ENCODE data around the gene COG2. TPM values are rescaled to one million over a fixed set of nuclear protein-coding genes. Genes with fewer than 3 reads are reported as not detected.
A peak's percentile ranks its signal among the peaks of the same experiment; 100 is the strongest.

The COG2 gene
- total RNA-seq, 1 donor from 2014 or later: 25.9 TPM

DNA sequence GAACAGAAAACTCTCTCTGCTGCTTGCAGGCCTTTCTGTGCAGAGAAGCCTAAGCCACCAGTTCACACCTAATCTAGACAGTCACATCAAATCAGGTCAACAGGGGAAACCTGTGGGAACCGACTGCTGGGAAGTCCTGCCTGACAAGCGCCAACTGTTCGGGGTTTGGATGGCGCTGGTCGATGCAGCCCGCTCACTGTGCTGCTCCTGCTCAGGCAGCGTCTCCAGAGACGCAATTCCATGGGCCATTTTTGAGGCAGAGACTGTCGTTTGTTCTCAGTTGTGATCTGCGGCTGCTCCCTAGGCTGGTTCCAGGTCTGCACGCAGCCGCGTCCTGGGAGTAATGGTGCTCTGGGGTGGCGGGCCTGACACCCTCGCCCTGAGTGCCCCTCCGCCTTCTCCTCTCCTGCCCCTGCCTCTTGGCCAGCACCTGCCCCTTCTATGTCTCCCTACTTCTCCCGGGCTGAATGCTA, 70.2 kb downstream of the COG2 start:
- TF ChIP-seq, protein P1, sequence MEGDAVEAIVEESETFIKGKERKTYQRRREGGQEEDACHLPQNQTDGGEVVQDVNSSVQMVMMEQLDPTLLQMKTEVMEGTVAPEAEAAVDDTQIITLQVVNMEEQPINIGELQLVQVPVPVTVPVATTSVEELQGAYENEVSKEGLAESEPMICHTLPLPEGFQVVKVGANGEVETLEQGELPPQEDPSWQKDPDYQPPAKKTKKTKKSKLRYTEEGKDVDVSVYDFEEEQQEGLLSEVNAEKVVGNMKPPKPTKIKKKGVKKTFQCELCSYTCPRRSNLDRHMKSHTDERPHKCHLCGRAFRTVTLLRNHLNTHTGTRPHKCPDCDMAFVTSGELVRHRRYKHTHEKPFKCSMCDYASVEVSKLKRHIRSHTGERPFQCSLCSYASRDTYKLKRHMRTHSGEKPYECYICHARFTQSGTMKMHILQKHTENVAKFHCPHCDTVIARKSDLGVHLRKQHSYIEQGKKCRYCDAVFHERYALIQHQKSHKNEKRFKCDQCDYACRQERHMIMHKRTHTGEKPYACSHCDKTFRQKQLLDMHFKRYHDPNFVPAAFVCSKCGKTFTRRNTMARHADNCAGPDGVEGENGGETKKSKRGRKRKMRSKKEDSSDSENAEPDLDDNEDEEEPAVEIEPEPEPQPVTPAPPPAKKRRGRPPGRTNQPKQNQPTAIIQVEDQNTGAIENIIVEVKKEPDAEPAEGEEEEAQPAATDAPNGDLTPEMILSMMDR (IDR thresholded peaks at IDR 0.05; ENCODE audit: insufficient read depth, low read depth, low read length): no peak
- TF ChIP-seq EZH2 (IDR thresholded peaks at IDR 0.05; ENCODE audit: insufficient read depth, low read length): no peak
- Mint-ChIP-seq H3K27me3 (ENCODE audit: low read depth, unreplicated experiment) (peaks cover 22% of the 10 kb centered on the region), H3K9me3 (ENCODE audit: unreplicated experiment) (peaks cover 4% of the 10 kb centered on the region), H3K36me3 (ENCODE audit: low read depth, unreplicated experiment) (peaks cover 2% of the 10 kb centered on the region), H3K27ac (ENCODE audit: unreplicated experiment) (no peak overlapping the region), H3K4me1 (ENCODE audit: low read depth, unreplicated experiment) (peaks cover 15% of the 10 kb centered on the region), H3K4me3 (ENCODE audit: unreplicated experiment) (no peak overlapping the region)
- no peaks in the 10 kb centered on the region for H4K20me1 ChIP-seq (ENCODE audit: insufficient read depth, low read length)
- no peaks in the 10 kb centered on the region for H3K9me3 ChIP-seq (ENCODE audit: insufficient read depth, low read depth, low read length)
- no peak overlapping the region for H3K27ac ChIP-seq (ENCODE audit: low read depth, low read length)
- H3K27me3 ChIP-seq (ENCODE audit: insufficient read depth, low read length): no peaks in the 10 kb centered on the region
- no peak overlapping the region for H2AFZ ChIP-seq (ENCODE audit: low read depth, low read length)
- FAIRE-seq (no peak), DNase-seq (ENCODE audit: low read depth) (no peak)
- H3K4me1 ChIP-seq (ENCODE audit: insufficient read depth, low read length): peaks cover 11% of the 10 kb centered on the region
- no peak overlapping the region for H3K4me2 ChIP-seq (ENCODE audit: low read length)
- H3K36me3 ChIP-seq (ENCODE audit: insufficient read depth, low read length): no peaks in the 10 kb centered on the region
- H3K9ac ChIP-seq (ENCODE audit: low read length): no peak overlapping the region
- no peak overlapping the region for H3K4me3 ChIP-seq (ENCODE audit: insufficient read depth, low read depth, low read length)
- no peaks in the 10 kb centered on the region for H3K79me2 ChIP-seq (ENCODE audit: insufficient read depth, low read length)

DNA sequence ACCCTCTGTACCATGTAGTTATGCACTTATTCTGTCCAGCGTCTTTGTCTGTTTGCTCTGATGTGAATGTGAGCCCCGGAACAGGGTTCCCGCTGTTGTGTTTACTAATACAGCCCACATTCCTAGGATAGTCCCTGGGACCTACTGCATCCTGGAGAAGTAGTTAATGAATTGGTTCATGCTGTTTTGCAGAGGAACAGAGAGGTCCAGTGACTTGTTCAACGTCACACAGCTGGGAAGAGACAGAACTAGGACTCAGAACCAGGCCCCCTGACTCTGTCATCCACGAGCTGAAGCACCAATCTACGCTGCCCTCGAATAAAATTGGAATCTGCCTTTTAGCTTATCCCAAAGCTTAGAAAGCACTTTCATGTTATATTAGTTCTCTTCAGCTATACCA, 70.9 kb downstream of the COG2 start:
- H3K4me3 ChIP-seq (ENCODE audit: insufficient read depth, low read depth, low read length): no peak overlapping the region
- peaks cover 11% of the 10 kb centered on the region for H3K4me1 ChIP-seq (ENCODE audit: insufficient read depth, low read length)
- no peaks in the 10 kb centered on the region for H3K36me3 ChIP-seq (ENCODE audit: insufficient read depth, low read length)
- H3K27ac ChIP-seq (ENCODE audit: low read depth, low read length): no peak overlapping the region
- H3K27me3 ChIP-seq (ENCODE audit: insufficient read depth, low read length): no peaks in the 10 kb centered on the region
- DNase-seq (ENCODE audit: low read depth) (no peak), FAIRE-seq (no peak)
- H3K4me3 Mint-ChIP-seq (ENCODE audit: unreplicated experiment): no peak overlapping the region
- peaks cover 17% of the 10 kb centered on the region for H3K27me3 Mint-ChIP-seq (ENCODE audit: low read depth, unreplicated experiment)
- H3K27ac Mint-ChIP-seq (ENCODE audit: unreplicated experiment): no peak overlapping the region
- H2AFZ ChIP-seq (ENCODE audit: low read depth, low read length): no peak overlapping the region
- no peak overlapping the region for H3K9ac ChIP-seq (ENCODE audit: low read length)
- H4K20me1 ChIP-seq (ENCODE audit: insufficient read depth, low read length): no peaks in the 10 kb centered on the region
- H3K36me3 Mint-ChIP-seq (ENCODE audit: low read depth, unreplicated experiment): peaks cover 2% of the 10 kb centered on the region
- H3K9me3 ChIP-seq (ENCODE audit: insufficient read depth, low read depth, low read length): no peaks in the 10 kb centered on the region
- H3K4me2 ChIP-seq (ENCODE audit: low read length): no peak overlapping the region
- no peaks in the 10 kb centered on the region for H3K79me2 ChIP-seq (ENCODE audit: insufficient read depth, low read length)
- no peak for TF ChIP-seq EZH2 (IDR thresholded peaks at IDR 0.05; ENCODE audit: insufficient read depth, low read length)
- TF ChIP-seq, protein P1 (IDR thresholded peaks at IDR 0.05; ENCODE audit: insufficient read depth, low read depth, low read length): no peak
- H3K9me3 Mint-ChIP-seq (ENCODE audit: unreplicated experiment): peaks cover 4% of the 10 kb centered on the region
- H3K4me1 Mint-ChIP-seq (ENCODE audit: low read depth, unreplicated experiment): peaks cover 15% of the 10 kb centered on the region

DNA sequence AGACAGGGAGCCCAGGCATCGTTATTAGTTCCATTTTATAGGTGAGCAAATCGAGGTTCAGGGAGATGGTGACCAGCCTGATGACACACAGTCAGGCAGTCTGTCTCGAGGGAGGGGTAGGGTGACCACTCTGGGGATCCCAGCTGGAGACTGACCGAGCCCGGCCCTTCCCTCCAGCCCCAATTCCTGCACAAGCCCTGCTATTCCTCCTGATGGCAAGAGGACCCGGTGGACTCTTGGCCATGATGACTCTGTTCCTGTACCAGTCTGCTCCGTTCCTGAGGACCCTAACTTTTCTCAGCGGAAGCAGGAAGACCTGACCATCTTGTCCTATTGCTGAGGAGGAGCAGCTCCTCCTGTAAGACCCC, 71.2 kb downstream of the COG2 start:
- peak overlapping the region; percentile 8 for H2AFZ ChIP-seq (ENCODE audit: low read depth, low read length)
- no peaks in the 10 kb centered on the region for H3K9me3 ChIP-seq (ENCODE audit: insufficient read depth, low read depth, low read length)
- peak overlapping the region; percentile 40 for H3K4me3 Mint-ChIP-seq (ENCODE audit: unreplicated experiment)
- H3K27ac Mint-ChIP-seq (ENCODE audit: unreplicated experiment): peak overlapping the region; percentile 53
- H3K27me3 Mint-ChIP-seq (ENCODE audit: low read depth, unreplicated experiment): peaks cover 13% of the 10 kb centered on the region
- H4K20me1 ChIP-seq (ENCODE audit: insufficient read depth, low read length): no peaks in the 10 kb centered on the region
- DNase-seq (ENCODE audit: low read depth): no peak
- H3K9ac ChIP-seq (ENCODE audit: low read length): no peak overlapping the region
- peaks cover 15% of the 10 kb centered on the region for H3K4me1 Mint-ChIP-seq (ENCODE audit: low read depth, unreplicated experiment)
- no peaks in the 10 kb centered on the region for H3K79me2 ChIP-seq (ENCODE audit: insufficient read depth, low read length)
- peaks cover 4% of the 10 kb centered on the region for H3K9me3 Mint-ChIP-seq (ENCODE audit: unreplicated experiment)
- TF ChIP-seq, protein P1 (IDR thresholded peaks at IDR 0.05; ENCODE audit: insufficient read depth, low read depth, low read length): no peak
- TF ChIP-seq EZH2 (IDR thresholded peaks at IDR 0.05; ENCODE audit: insufficient read depth, low read length): no peak
- H3K27me3 ChIP-seq (ENCODE audit: insufficient read depth, low read length): no peaks in the 10 kb centered on the region
- H3K27ac ChIP-seq (ENCODE audit: low read depth, low read length): no peak overlapping the region
- FAIRE-seq: no peak
- peak overlapping the region; percentile 70 for H3K4me2 ChIP-seq (ENCODE audit: low read length)
- no peak overlapping the region for H3K4me3 ChIP-seq (ENCODE audit: insufficient read depth, low read depth, low read length)
- H3K36me3 ChIP-seq (ENCODE audit: insufficient read depth, low read length): no peaks in the 10 kb centered on the region
- peaks cover 2% of the 10 kb centered on the region for H3K36me3 Mint-ChIP-seq (ENCODE audit: low read depth, unreplicated experiment)
- H3K4me1 ChIP-seq (ENCODE audit: insufficient read depth, low read length): peaks cover 11% of the 10 kb centered on the region

All from astrocyte (in vitro differentiated cells and primary cell).